Stromal cell of bone marrow (primary cell): ENCODE measurements around the gene TANC1.
"Not testable (repeated sequence)": the region's sequence is repeated elsewhere in the genome, so short reads cannot be mapped to it uniquely, and the experiment has no call there.

ENCODE experiments used
- DNase-seq: peaks from one replicate; pipeline ENCODE4 v3.0.0-alpha.2; 2012; ENCODE audit warnings: low read depth

Gene TANC1

DNA sequence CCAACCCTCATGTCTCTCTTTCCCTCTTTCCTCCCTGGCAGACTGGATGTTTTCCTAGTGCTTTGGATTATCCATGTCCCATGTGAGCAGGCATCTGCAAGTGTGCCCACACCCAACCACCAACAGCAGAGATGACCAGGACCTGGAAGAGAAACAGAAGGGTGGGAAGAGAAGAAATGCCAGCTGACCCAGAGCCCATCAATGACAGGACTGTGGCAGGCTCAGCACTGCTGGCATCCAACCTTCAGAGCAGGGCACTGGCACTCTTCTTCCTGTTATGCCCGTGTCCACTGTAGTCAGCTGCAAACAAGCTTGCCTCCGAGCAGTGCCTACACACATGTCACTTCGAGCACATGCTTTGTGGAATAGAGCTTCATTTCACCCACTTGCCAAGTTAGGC lies 121.1 kb downstream of the TANC1 start:
- DNase-seq: no peak

DNA sequence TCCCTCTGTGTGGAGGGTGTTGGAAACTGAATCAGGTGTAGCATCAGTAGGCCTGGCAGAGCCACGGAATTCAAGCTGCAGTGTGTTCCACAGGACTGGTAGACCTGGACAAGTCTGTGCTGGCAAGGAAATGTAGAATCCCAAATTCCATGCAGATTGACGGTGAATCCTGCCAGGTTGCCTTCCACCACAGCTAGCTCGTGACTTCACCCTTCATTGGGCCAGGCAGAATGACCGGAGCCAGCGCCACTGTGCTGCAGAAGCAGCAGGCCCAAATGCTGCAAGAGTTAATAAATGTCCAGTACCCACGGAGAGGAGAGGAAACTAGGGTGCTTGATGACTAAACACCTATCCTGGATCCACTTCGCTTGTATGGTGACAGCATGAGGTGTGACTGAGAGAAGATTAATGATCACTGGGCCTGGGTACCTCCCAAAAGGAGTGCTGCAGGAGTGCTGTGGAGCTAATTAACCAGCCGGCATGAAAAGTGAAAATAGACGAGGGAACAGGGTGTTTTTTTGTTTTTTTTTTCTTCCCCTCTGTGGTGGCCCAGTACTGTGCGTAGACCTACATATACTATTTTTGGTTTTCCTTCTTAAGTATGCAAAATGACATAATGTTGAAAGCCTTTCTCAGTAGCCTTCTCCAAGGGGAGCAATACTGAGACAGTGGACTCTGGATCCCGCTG lies 122.2 kb downstream of the TANC1 start:
- no peak for DNase-seq

DNA sequence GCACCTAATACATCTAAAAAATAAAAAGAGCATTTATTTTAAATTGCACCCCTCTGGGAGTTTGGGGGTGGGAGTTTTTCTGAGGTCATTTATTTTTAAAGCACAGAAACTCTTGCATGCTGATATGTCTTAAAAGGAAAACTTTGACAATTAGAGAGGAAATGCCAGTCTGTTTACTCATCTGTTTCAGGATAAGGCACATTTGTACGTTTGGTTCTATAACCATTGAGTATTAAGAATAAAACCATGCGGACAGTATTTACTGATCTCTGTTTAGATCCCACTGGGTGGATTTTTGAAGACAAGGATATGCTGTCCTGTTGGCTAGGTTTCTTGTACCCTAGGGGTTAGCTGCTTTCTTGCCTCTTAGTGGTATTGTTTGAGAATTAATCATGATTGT lies 122.9 kb downstream of the TANC1 start:
- no peak for DNase-seq

DNA sequence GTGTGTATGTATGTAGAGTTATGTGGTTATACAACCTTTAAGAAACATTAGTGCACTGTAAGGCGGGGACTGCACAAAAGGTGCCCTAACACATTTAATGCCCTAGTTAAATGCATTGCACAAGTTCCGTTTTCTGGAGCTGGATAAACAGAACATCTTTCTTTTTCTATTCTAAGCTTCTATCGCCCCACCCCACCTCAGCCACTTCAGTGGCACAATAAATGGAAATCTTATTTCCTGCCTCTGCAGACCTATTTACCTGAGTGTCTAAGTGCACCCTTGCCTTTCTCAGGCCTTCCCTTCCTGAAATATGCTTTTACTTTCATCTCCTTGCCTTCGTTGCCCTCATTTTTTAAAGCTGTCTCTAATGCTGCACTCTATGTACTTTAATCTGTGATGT lies 123.5 kb downstream of the TANC1 start:
- DNase-seq: no peak

DNA sequence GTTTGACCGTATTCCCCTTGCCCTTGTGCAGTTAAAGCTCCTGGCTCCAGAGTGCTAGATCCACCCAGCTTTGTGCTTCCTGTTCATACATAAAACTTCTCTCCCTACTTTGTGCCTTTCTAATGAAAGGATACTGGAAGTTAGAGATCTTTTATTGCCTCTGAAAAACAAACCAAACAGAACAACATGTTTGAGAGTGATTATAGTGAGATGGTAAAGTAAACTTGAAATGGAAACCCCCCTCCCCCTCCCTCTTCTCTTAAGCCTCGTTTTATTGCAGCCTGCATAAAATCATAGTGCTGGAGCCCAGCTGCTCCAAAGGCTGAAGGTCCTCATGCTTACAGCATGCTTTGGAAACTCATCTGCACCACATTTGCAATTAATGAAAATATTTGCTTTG lies 125.1 kb downstream of the TANC1 start:
- no peak for DNase-seq

DNA sequence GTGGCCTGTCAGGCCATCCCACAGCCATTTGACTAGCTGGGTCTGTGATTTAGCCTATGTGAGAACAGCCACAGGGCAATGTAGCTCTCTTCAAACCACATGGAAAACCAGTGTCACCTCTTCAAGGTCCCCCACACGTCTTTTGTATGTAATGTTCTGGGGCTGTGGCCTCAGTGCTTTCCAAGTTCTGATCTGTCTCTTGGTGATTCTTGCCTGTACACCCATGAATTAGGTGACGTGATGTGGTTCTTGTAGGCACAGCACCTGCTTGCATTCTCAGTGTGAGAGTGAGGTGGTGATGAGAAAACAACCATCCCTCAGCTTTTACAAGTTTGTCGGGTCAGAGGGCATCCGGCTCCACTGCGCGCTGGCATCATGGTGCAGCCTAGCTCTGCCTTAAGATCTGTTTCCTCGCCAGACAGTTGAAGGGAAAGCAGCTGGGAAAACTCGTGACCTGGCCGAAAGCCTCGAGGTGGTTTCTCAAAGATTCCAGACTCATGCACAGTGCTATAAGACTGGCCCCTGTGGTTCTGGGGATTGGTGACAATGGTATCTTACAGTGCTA lies 125.8 kb downstream of the TANC1 start:
- DNase-seq: peak; percentile 71

DNA sequence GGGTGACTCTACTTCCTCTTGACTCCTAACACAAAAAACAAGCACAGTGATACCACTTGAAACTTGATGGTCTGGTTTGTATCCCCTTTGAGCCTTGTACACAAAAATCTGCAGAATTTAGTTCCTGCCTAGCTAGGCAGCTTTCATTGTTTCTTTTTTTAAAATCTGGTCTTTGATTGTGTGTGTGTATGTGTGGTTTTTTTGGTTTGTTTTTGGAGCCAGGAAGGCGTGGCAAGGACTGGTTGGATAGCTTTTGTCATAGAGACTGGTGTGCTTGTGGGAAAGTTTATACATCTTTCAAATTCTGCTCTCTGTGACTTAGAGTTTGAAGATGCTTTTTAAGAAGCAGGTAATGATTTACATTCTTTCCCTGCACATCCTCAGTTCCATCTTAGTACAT lies 127.4 kb downstream of the TANC1 start:
- DNase-seq: no peak

DNA sequence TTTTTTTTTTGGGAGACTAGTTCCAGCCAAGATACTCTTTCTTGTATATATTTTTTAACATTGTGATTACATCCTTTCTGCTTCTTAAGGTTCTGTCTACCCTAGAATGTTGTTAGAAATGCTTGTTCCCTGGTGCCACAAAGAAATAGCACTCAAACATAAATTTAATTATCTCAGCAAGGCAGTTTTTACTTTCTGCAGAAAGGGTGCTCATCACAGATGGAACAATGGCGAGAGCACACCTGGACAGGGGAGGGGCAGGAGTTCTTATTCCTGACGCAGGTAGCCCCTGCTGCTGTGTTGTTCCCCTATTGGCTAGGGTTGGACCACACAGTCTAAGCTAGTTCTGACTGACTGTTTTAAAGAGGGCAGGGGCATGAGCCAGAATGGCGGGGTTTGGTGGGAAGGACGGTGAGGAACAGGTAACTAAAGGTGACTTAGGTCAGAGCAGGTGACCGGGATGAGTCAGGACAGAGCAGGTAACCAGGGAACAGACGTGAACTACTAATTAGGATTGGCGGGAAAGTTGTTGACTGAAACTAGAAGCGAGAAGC lies 127.9 kb downstream of the TANC1 start:
- not testable (repeated sequence) for DNase-seq

DNA sequence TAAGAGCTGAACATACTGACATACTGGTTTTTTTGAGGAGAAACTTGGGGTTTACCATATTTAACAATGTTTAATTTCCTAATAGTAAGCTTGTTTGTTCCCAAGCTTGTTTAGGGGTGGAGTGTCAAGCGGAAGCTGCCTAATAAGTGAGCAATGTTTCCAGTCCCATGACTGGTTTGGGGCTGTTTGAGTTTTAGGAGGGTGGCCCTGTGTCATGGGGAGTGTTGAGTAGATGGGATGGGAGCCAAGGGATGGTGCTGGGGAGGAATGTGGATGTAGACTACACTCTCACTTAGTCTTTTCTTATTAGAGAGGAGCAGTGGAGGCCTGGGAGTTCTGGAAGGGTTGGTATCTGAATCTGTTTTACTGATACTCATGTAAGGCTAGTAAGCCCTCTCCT lies 128.5 kb downstream of the TANC1 start:
- no peak for DNase-seq

DNA sequence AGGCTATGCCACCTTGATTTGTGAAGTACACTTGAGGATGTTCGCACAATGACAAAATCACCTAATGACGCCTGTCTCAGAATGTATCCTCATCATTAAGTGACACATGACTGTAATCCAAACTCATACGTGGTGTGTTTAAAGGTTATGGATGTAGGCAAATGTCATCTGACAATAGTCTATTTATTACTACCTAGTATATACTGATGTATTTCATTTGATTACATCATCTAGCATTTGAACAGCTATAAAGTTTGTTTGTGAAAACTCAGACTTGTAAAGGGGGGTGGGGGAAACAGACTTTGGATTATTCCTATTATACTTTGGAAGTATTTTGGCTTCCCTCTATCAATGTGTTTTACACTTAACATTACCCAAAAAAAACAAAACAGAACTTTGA lies 129.9 kb downstream of the TANC1 start:
- no peak for DNase-seq

DNA sequence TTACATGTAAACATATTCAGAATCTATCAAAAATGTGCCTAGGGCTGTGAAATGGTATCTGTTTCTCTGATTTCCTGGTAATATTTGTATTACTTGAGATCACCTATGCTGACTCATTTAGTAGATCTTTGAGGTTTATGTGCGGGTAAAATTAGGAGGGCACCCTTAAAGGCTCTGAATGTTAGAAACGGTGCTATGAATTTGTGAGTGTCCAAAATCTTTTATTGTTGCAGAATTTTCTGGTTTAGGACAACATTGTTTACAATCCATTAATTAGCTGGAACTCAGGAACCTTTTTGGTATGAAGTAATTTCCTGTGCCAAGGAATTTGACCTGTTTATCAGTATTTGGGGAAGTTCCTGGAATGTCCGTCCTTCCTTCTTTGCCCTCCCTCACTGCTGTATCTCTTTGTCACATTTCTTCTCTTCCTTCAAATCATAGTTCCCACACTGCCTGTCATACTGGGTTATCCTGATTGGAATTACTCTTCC lies 130.5 kb downstream of the TANC1 start:
- no peak for DNase-seq

DNA sequence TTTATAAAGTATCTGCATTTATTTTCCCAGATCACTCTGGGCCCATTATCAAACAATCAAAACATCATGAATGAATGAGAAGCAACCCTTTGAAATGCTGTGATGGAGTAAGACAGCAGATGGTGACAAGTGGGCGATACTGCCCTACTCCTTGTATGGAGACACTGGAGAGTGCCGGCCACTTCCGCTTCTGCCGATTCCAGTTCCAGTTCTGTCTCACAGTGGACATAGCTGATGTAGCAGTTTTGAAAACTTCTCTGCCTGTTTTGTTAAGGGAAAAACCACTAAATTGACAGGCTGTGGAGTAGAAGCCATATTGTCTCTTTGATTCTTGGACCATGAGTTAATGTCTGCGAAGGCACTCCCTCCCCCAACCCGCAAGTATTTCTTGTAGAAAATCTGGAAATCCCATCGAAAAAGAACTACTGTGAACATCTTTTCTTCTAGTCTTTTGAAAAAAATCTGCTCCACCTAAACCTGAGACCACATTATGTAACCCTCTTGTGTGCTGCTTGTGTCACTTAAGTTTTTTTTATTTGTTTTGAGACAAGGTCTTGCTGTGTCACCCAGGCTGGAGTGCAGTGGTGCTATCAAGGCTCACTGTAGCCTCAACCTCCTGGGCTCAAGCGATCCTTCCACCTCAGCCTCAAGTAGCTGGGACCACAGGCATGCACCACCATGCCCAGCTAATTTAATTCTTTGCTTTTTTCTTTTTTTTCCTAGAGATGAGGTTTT lies 133.5 kb downstream of the TANC1 start:
- DNase-seq: no peak

DNA sequence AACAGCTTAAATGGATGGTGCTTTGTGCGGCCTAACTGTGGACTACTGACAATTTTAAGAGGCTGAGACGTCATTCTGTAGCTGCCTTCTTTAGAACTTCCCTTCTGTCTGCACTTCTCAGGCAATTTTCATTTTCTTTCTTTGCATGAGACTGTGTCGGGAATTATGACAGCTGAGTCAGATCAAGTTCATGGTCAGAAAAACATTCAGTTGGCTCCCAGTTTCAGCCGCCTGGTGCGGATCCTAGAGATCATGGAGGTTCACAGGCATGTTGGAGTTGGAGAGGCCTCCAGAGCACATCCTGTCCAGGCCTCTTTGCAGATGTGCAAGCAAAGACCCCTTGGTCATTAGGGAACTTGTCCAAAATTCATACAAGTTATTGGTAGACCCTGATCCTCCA lies 135.0 kb downstream of the TANC1 start:
- DNase-seq: no peak

DNA sequence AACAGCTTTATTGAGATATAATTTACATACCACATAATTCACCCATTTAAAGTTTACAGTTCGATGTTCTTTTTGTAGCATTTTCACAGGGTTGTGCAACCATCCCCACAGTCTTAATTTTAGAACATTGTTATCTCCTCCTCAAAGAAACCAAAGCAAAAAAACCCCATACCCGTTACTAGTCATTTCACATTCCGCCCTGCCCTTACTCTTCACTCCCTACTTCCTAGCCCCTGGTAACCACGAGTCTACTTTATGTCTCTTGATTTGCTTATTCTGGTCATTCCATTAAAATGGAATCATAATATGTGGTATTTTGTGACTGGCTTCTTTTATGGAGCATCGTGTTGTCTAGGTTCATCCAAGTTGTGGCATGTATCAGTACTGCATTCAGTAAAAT lies 137.7 kb downstream of the TANC1 start:
- no peak for DNase-seq

DNA sequence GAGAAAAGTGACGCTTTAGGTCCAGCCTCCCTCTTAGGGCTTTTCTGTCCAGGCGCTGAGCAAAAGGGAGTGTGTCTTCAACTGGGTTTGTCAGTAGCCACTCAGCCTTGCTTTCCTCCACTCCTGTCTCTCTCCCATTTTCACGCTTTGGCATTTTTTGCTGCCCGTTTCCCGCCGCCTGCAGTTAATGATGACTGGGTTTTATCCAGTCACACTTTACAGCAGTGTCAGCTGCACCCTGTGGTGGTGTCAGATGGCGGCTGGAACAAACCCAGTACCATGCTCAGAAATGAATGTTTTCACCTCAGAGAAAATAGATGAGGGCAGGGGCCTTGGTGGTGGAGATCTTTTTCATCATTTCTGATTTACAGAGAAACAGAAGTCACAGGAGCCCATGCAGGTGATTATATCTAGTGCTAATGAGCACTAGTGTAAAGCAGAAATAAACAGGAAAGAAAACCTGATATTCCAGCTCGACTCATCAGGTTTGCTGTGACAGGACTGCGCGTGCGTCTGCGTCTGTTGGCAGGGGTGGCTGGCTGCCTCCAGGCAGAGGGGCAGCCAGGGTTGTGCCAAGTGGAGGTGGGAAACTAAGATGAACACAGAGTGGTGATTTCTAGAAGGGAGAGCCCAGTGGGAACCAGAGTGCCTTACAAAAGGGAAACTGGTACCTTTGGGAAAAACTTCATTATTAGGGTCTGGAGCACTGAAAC lies 139.9 kb downstream of the TANC1 start:
- DNase-seq: no peak

DNA sequence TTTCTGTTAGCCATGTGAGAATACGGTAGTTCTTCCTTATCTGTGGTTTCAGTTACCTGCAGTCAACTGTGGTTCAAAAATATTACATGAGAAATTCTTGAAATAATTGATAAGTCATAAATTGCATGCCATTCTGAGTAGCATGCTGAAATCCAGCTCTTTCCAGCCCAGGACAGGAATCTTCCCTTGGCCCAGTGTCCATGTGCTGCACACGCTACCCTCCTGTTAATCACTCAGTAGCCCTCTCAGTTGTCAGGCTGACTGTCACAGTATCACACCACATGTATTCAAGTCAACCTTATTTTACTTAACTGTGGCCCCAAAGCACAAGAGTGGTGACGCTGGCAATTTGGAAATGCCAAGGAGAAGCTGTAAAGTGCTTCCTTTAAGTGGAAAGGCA lies 141.1 kb downstream of the TANC1 start:
- no peak for DNase-seq

DNA sequence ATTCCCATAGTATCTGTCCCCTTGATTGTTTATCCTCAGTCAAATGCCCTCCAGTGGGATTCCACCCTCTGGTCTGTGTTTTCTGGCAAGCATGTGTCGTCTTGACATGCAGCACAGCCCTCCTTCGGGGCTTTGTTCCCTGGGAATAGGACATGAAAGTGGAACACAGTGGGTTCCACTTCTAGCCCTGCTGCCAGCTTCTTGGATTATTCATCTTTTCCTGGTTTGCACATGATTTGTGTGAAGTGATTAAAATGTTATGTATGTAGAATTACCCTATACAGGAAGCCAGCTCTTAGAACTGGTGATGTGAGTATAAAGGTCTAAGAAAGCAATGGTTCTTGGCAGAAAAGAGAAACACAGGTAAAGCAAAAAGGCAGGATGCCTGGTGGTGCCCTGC lies 142.3 kb downstream of the TANC1 start:
- no peak for DNase-seq

DNA sequence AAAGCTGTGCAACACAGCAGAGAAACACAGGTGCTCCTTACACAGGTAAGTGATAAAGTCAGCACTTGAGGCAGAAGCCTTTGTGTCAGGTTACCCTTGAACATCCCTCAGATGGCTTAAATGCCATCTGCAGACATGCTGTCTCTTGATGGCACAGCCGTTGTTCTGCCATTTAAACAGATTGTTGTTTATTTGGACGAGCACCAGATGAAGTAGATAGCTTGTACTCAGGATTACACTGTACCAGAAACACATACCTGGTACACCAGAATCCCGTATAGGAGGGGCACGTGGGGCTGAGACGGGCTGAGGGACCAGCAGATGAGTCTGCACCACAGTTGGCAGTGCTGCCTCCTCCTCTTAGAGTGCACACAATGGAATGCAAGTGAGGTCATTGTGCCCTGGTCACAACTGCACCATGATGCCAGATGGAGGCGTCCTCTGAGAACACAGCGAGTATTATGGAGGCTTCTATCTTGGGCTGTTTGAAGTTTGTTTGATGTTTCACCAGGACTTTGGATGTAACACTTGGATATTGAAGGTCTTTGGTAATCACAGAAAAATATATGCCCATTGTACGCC lies 143.0 kb downstream of the TANC1 start:
- DNase-seq: no peak

DNA sequence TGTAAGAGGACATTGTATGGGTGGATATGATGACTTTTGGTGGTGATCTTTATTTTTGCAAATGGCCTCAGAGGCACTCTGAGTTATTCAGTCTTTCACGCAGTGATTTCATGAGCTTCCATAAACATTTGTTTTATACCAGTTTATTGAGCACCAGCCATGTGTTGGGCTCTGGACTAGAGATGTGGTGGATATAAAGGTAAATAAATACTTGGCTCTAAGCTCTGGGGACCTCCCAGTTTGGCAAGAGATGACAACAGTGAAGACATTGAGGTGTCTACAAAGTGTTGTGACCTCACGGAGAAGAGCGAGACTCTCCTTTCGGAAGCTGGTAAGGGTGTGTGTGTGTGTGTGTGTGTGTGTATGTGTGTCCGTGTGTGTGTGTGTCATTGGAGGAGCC lies 146.4 kb downstream of the TANC1 start:
- DNase-seq: no peak

DNA sequence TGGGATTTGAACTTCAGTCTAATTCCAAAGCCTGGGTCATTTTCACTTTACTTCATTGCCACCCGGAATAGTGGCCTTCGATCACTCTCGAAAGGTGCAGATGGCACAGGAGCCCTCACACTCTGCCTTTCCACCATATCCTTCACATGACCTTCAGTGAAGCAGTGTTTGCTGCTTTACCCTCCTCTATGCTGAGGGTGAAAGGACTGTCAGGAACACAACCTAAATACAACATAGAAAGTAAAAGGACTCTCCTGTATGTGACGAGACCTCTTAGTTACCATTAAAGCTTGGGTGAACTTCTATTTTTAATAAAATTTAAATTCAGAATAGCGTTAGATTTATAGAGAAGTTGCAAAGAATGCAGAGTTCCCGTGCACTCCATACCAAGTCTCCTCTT lies 148.5 kb downstream of the TANC1 start:
- no peak for DNase-seq

DNA sequence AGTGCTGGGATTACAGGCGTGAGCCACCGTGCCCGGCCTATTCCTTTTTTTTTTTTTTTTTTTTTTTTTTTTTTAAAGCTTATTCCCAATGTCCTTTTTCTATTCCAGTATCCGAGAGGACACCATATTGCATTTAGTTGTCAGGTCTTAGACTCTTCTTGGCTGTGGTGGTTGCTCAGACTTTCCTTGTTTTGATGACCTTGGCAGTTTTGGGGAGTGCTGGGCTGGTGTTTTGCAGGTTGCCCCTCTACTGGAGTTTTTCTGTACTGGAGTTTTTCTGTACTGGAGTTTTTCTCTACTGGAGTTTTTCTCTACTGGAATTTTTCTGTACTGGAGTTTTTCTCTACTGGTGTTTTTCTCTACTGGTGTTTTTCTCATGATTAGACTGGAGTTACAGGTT lies 149.2 kb downstream of the TANC1 start:
- DNase-seq: no peak
